Loucy (cell line): ENCODE data around the gene CLDN20.

Source experiments
- H2AFZ ChIP-seq: fragments of 200-600 bp; sonication (generic); 2 replicates; pipeline ENCODE4 v1.6.0; 2016; ENCODE audit warnings: antibody characterized with exemption, mild to moderate bottlenecking, low read length, moderate library complexity
- H3F3A ChIP-seq: fragments of 200-600 bp; 2 replicates; pipeline ENCODE4 v1.6.0; 2016; ENCODE audit warnings: antibody characterized with exemption, low read depth, mild to moderate bottlenecking
- H3K27me3 ChIP-seq: fragments of 200-600 bp; sonication (generic); 2 replicates; pipeline ENCODE4 v1.6.1; 2014; ENCODE audit warnings: low read length, mild to moderate bottlenecking; ENCODE audit not compliant: insufficient read depth, poor library complexity, severe bottlenecking
- H3K36me3 ChIP-seq: fragments of 200-600 bp; sonication (generic); 2 replicates; pipeline ENCODE4 v1.6.1; 2016; ENCODE audit warnings: low read length; ENCODE audit not compliant: insufficient read depth
- H3K4me1 ChIP-seq: fragments of 200-600 bp; sonication (generic); 2 replicates; pipeline ENCODE4 v1.5.1; 2014; ENCODE audit warnings: low read length, mild to moderate bottlenecking; ENCODE audit not compliant: insufficient read depth, poor library complexity, severe bottlenecking
- H3K4me2 ChIP-seq: fragments of 200-600 bp; sonication (generic); 2 replicates; pipeline ENCODE4 v1.6.0; 2014; ENCODE audit warnings: antibody characterized with exemption, low read length, low read depth, mild to moderate bottlenecking; ENCODE audit not compliant: poor library complexity, severe bottlenecking
- H3K4me3 ChIP-seq: fragments of 200-600 bp; sonication (generic); 2 replicates; pipeline ENCODE4 v1.5.1; 2014; ENCODE audit warnings: low read length, mild to moderate bottlenecking, mixed read lengths; ENCODE audit not compliant: poor library complexity, severe bottlenecking
- H3K79me2 ChIP-seq: fragments of 200-600 bp; sonication (generic); 2 replicates; pipeline ENCODE4 v1.6.1; 2014; ENCODE audit warnings: low read length; ENCODE audit not compliant: insufficient read depth
- H3K9ac ChIP-seq: fragments of 200-600 bp; sonication (generic); 2 replicates; pipeline ENCODE4 v1.6.0; 2014; ENCODE audit warnings: mild to moderate bottlenecking, low read depth, low read length, moderate library complexity; ENCODE audit not compliant: poor library complexity, severe bottlenecking
- H3K9me2 ChIP-seq: fragments of 200-600 bp; sonication (generic); replicated peaks from 2 replicates; pipeline ENCODE4 v1.6.1; 2016; ENCODE audit warnings: low read depth, low read length, mixed read lengths
- H3K9me3 ChIP-seq: fragments of 200-600 bp; sonication (generic); 2 replicates; pipeline ENCODE4 v1.6.1; 2014; ENCODE audit warnings: mild to moderate bottlenecking, antibody characterized with exemption, low read length, low read depth; ENCODE audit not compliant: insufficient read depth
- H4K20me1 ChIP-seq: fragments of 200-600 bp; sonication (generic); 2 replicates; pipeline ENCODE4 v1.6.0; 2014; ENCODE audit warnings: antibody characterized with exemption, low read length, mild to moderate bottlenecking; ENCODE audit not compliant: insufficient read depth, poor library complexity, severe bottlenecking
- EZH2phosphoT487 ChIP-seq: fragments of 200-600 bp; IDR thresholded peaks from 2 replicates; pipeline ENCODE4 v1.6.1; 2018; ENCODE audit warnings: antibody characterized with exemption, mild to moderate bottlenecking, moderate library complexity, borderline replicate concordance
- TF ChIP-seq, protein P1 (sequence below): fragments of 200-600 bp; sonication (generic); conservative IDR thresholded peaks from 2 replicates; pipeline ENCODE4 v1.5.1; 2014; ENCODE audit warnings: mild to moderate bottlenecking, antibody characterized with exemption, low read length

The CLDN20 gene

DNA sequence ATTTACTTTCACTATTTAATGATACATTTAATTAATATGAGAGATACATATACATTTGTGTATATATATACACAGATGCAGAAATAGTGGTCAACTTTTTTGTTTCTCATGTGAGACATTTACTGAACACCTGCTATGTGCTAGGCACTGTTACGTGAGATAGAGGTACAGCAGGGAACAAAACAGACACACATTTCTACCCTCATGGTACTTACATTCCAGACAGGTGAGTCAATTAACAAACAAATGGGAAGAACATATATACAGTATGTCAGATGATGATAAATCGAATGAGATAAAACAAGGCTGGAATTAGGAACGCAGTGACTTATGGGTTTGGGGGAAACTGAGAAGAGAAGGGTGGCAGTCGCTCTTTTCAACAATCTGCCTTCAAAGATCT lies 45.3 kb downstream of the CLDN20 start:
- Histone ChIP-seq H3K79me2 (peaks cover 24% of the 10 kb centered on the region), H3K36me3 (peaks cover 8% of the 10 kb centered on the region; the same call in 1 of the 2 replicates), H3K4me2 (peak overlapping the region; percentile 95), H3K27me3 (no peaks in the 10 kb centered on the region), H3K9ac (no peak overlapping the region), H3K9me3 (no peaks in the 10 kb centered on the region), H3K4me1 (peaks cover 19% of the 10 kb centered on the region), H2AFZ (no peak overlapping the region), H4K20me1 (peaks cover 3% of the 10 kb centered on the region), H3F3A (no peaks in the 10 kb centered on the region), H3K9me2 (no peaks in the 10 kb centered on the region), H3K4me3 (no peak overlapping the region)
- TF ChIP-seq EZH2phosphoT487: no peak
- TF ChIP-seq, protein P1, sequence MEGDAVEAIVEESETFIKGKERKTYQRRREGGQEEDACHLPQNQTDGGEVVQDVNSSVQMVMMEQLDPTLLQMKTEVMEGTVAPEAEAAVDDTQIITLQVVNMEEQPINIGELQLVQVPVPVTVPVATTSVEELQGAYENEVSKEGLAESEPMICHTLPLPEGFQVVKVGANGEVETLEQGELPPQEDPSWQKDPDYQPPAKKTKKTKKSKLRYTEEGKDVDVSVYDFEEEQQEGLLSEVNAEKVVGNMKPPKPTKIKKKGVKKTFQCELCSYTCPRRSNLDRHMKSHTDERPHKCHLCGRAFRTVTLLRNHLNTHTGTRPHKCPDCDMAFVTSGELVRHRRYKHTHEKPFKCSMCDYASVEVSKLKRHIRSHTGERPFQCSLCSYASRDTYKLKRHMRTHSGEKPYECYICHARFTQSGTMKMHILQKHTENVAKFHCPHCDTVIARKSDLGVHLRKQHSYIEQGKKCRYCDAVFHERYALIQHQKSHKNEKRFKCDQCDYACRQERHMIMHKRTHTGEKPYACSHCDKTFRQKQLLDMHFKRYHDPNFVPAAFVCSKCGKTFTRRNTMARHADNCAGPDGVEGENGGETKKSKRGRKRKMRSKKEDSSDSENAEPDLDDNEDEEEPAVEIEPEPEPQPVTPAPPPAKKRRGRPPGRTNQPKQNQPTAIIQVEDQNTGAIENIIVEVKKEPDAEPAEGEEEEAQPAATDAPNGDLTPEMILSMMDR: no peak

DNA sequence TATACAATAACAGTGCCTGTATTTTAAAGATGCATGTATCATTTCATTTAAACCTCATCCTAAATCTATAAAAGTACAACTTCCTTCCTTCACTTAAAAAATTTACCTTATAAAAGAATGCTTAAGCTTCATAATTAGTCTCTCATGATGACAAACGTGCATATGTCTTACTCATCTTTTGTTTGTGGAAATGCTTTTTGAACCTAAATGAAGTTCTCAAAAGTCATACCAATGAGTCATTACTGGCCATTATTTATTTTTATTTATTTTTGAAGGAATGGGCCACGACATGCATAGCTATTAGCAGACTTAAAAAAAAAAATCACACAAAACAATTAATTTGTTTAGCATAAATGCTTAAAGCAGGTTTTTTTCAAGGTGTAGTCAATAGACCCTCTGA lies 46.8 kb downstream of the CLDN20 start:
- Histone ChIP-seq H3K9me3 (no peaks in the 10 kb centered on the region), H4K20me1 (peaks cover 3% of the 10 kb centered on the region), H3K4me1 (peaks cover 25% of the 10 kb centered on the region), H3K9ac (peak overlapping the region; percentile 47), H3K79me2 (peaks cover 24% of the 10 kb centered on the region), H3K27me3 (no peaks in the 10 kb centered on the region), H3F3A (no peaks in the 10 kb centered on the region), H3K4me3 (no peak overlapping the region), H3K36me3 (peaks cover 5% of the 10 kb centered on the region; the same call in 1 of the 2 replicates), H2AFZ (no peak overlapping the region), H3K4me2 (peak overlapping the region; percentile 95), H3K9me2 (no peaks in the 10 kb centered on the region)
- TF ChIP-seq, protein P1: no peak
- no peak for TF ChIP-seq EZH2phosphoT487

- Histone ChIP-seq H3K9me2 (no peaks in the 10 kb centered on the region), H3F3A (no peaks in the 10 kb centered on the region), H2AFZ (no peak overlapping the region), H3K36me3 (peaks cover 3% of the 10 kb centered on the region; the same call in 1 of the 2 replicates), H3K4me1 (peaks cover 30% of the 10 kb centered on the region), H4K20me1 (peaks cover 3% of the 10 kb centered on the region), H3K4me3 (no peak overlapping the region), H3K27me3 (no peaks in the 10 kb centered on the region), H3K79me2 (peaks cover 24% of the 10 kb centered on the region), H3K9me3 (no peaks in the 10 kb centered on the region), H3K4me2 (peak overlapping the region; percentile 95), H3K9ac (peak overlapping the region; percentile 47)
- no peak for TF ChIP-seq EZH2phosphoT487
- TF ChIP-seq, protein P1: no peak
Measured at GRCh38 chr6:155311086-155311485, 47.3 kb downstream of the CLDN20 start.
